ENCODE results near the gene KIF1C.

DNA sequence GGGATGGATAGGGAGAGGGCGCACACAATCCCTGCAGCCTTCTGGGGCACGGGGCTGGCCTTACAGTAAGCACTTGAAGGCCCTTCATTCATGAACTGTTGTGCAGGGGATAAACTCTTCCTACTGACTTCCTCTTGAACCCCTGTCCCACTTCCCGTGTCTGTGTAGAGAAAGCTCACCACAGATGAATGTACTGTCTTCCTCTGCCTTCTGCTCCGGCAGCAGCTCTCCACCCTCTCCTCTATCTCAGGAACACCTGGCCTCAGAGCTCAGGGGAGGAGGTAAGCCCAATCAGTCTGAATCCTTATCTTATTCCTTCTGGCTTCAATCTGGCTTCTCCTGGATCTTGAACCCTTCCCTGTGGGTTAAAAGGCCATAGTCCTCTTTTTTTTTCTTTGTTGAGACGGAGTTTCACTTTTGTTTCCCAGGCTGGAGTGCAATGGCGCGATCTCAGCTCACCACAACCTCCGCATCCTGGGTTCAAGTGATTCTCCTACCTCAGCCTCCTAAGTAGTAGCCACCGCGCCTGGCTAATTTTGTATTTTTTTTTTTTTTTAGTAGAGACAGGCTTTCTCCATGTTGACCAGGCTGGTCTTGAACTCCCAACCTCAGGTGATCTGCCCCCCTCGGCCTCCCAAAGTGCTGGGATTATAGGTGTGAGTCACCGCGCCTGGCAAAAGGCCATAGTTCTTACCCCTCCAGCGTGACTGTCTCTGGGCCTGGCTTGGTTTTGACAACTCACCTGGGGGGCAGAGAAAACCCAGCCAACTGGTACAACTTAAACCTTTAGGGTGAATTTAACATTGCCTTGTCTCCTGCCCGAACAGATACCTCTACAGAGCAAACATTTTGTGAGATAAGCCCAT is 44.6 kb downstream of the KIF1C start:
- TF ChIP-seq POLR2A (IDR thresholded peaks at IDR 0.05; ENCODE audit: low read depth) (no peak), POLR2AphosphoS5 (IDR thresholded peaks at IDR 0.05) (no peak)
- TF ChIP-seq, protein P1, sequence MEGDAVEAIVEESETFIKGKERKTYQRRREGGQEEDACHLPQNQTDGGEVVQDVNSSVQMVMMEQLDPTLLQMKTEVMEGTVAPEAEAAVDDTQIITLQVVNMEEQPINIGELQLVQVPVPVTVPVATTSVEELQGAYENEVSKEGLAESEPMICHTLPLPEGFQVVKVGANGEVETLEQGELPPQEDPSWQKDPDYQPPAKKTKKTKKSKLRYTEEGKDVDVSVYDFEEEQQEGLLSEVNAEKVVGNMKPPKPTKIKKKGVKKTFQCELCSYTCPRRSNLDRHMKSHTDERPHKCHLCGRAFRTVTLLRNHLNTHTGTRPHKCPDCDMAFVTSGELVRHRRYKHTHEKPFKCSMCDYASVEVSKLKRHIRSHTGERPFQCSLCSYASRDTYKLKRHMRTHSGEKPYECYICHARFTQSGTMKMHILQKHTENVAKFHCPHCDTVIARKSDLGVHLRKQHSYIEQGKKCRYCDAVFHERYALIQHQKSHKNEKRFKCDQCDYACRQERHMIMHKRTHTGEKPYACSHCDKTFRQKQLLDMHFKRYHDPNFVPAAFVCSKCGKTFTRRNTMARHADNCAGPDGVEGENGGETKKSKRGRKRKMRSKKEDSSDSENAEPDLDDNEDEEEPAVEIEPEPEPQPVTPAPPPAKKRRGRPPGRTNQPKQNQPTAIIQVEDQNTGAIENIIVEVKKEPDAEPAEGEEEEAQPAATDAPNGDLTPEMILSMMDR (IDR thresholded peaks at IDR 0.05), result no peak
